A673 (cell line): ENCODE data around the gene SLC6A9. TPM values are rescaled to one million over a fixed set of nuclear protein-coding genes. Genes with fewer than 3 reads are reported as not detected.

Experiments
- BruUV-seq: library from RNA; stranded (reverse); fragments of 400-500 nt; replicated peaks from 2 replicates; lab custom pipeline; 2021; lab: Mats Ljungman, UMichigan
- CTCF ChIA-PET: fragments of 300-600 bp; sonication (Branson Sonifier 250); formaldehyde crosslinking; loops from one replicate; lab custom pipeline; 2022; ENCODE audit warnings: antibody characterized with exemption; lab: Charles Lee
- POLR2A ChIA-PET: fragments of 300-600 bp; sonication (Branson Sonifier 250); formaldehyde crosslinking; loops from one replicate; lab custom pipeline; 2022; ENCODE audit warnings: antibody characterized with exemption; ENCODE audit not compliant: low non-redundant PET; lab: Charles Lee
- DNase-seq: peaks from one replicate; pipeline ENCODE4 v3.0.0-alpha.2; 2015; ENCODE audit warnings: low spot score
- H3K27ac ChIP-seq: fragments of 200-600 bp; sonication (generic); 2 replicates; pipeline ENCODE4 v1.5.1; 2016; ENCODE audit warnings: mixed run types, low read depth, mild to moderate bottlenecking, mixed read lengths, antibody characterized with exemption, low read length; ENCODE audit not compliant: poor library complexity, severe bottlenecking
- H3K27me3 ChIP-seq: fragments of 200-600 bp; sonication (generic); replicated peaks from 2 replicates; pipeline ENCODE4 v1.6.1; 2017; ENCODE audit warnings: mixed run types, low read depth, mild to moderate bottlenecking, mixed read lengths, antibody characterized with exemption, low read length; ENCODE audit not compliant: insufficient read depth, poor library complexity
- H3K36me3 ChIP-seq: fragments of 200-600 bp; sonication (generic); 2 replicates; pipeline ENCODE4 v1.6.1; 2016; ENCODE audit warnings: mixed run types, mild to moderate bottlenecking, mixed read lengths, antibody characterized with exemption, low read length; ENCODE audit not compliant: insufficient read depth, poor library complexity, severe bottlenecking
- H3K4me1 ChIP-seq: fragments of 200-600 bp; sonication (generic); 2 replicates; pipeline ENCODE4 v1.6.1; 2017; ENCODE audit warnings: mixed run types, mild to moderate bottlenecking, mixed read lengths, antibody characterized with exemption, low read length; ENCODE audit not compliant: insufficient read depth, poor library complexity, severe bottlenecking
- H3K4me3 ChIP-seq: fragments of 200-600 bp; sonication (generic); 2 replicates; pipeline ENCODE4 v1.5.1; 2016; ENCODE audit warnings: low read depth, mixed run types, mild to moderate bottlenecking, mixed read lengths, low read length; ENCODE audit not compliant: poor library complexity, severe bottlenecking
- H3K9me3 ChIP-seq: fragments of 200-600 bp; sonication (generic); 2 replicates; pipeline ENCODE4 v1.6.1; 2016; ENCODE audit warnings: mixed run types, low read depth, mild to moderate bottlenecking, mixed read lengths, antibody characterized with exemption, low read length; ENCODE audit not compliant: poor library complexity, severe bottlenecking
- EZH2 ChIP-seq: fragments of 200-600 bp; sonication (generic); IDR thresholded peaks from 2 replicates; pipeline ENCODE4 v1.6.1; 2017; ENCODE audit warnings: borderline replicate concordance, low read depth, mild to moderate bottlenecking, mixed read lengths, antibody characterized with exemption, low read length; ENCODE audit not compliant: poor library complexity, severe bottlenecking
- intact Hi-C: fragments of 100-400 bp; cut with micrococcal nuclease; formaldehyde crosslinking; loops from one replicate; pipeline ENCODE4 v1.10.0; 2022; ENCODE audit not compliant: unreplicated experiment
- total RNA-seq: library from RNA; stranded (reverse); gene quantifications from 2 replicates; pipeline ENCODE4 v1.2.3, GENCODE V29; 2021
- TF ChIP-seq, protein P1 (sequence below): fragments of 300-800, 200-600 bp; sonication (generic); conservative IDR thresholded peaks from 2 replicates; pipeline ENCODE4 v1.5.1; 2017; ENCODE audit warnings: low read depth, mild to moderate bottlenecking, antibody characterized with exemption, low read length, moderate library complexity, mixed read lengths

Gene SLC6A9
- total RNA-seq, 1 experiment from 2014 or later, result 31.4 TPM

DNA sequence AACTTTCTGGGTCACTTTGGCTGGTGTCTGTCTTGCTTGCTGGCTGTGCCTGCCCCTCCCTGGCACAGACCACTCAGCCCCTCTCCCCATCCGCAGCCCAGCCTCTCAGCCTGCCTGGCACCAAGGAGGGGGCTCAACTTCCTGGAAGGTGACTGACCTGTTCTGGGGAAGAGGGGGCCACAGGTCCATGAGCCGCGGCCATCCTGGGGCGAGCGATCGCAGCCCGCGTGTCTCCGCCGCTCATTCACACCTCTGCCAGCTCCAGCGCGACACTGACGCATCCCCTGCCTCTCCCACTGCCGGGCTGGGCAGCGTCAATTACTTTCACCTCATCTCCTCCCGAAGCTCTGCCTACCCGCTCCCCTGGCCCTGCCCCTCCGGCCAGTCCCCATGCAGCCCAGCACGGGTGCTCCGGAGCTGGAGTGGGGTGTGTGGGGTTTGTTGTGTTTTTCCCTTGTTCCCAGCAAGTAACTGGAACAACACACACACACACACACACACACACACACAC is 14.3 kb downstream of the SLC6A9 start:
- H3K4me3 ChIP-seq, result no peak overlapping the region
- H3K36me3 ChIP-seq, result no peaks in the 10 kb centered on the region
- POLR2A ChIA-PET, result no interaction called here
- TF ChIP-seq, protein P1, sequence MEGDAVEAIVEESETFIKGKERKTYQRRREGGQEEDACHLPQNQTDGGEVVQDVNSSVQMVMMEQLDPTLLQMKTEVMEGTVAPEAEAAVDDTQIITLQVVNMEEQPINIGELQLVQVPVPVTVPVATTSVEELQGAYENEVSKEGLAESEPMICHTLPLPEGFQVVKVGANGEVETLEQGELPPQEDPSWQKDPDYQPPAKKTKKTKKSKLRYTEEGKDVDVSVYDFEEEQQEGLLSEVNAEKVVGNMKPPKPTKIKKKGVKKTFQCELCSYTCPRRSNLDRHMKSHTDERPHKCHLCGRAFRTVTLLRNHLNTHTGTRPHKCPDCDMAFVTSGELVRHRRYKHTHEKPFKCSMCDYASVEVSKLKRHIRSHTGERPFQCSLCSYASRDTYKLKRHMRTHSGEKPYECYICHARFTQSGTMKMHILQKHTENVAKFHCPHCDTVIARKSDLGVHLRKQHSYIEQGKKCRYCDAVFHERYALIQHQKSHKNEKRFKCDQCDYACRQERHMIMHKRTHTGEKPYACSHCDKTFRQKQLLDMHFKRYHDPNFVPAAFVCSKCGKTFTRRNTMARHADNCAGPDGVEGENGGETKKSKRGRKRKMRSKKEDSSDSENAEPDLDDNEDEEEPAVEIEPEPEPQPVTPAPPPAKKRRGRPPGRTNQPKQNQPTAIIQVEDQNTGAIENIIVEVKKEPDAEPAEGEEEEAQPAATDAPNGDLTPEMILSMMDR, result no peak
- TF ChIP-seq EZH2, result no peak
- intact Hi-C loops, result no loop called here
- H3K27ac ChIP-seq, result no peak overlapping the region
- DNase-seq, result no peak
- H3K9me3 ChIP-seq, result no peaks in the 10 kb centered on the region
- BruUV-seq, result no TSS peak
- peaks cover 13% of the 10 kb centered on the region for H3K4me1 ChIP-seq
- CTCF ChIA-PET, result no interaction called here
- no peaks in the 10 kb centered on the region for H3K27me3 ChIP-seq

DNA sequence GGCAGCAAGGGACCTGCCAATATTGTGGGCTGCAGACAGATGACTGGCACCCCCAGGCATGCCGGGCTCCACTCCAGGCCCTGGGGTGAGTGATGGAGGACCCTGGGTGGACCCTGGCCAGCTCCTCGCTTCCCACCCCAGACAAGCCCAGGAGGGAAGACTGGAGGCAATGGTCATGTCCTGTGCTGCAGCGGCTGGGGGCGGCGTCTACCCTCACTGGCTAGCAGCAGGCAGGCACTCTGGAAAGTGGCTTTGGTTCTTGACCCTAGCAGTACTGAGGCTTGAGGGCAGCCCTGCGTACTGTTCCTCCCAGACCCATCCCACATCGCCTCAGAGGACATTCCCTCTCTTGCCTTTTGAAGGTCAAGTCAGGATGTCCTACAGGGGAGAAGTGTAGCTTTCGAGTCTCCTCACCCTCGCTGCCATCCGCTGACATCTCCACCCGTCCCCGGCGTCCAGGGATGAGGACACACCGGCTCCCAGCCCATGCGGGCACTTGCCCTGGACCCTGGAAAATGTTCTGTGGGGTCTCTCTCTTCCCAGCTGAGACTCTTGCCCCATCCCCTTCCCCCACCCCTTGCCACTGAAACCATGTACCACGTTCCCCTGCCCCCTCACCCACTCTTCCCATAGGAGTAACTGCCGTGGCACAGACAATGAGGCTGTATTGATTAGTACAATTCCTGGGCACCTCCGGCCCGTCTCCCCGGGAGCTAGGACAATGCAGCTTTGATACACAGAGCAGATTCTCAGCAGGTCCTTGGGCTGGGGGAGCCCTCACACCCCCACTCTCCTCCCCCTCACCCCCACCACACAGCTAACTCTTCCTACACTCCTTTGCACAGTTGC is 15.0 kb downstream of the SLC6A9 start:
- H3K27ac ChIP-seq, result no peak overlapping the region
- H3K9me3 ChIP-seq, result no peaks in the 10 kb centered on the region
- no peak for DNase-seq
- CTCF ChIA-PET, result no interaction called here
- no peaks in the 10 kb centered on the region for H3K36me3 ChIP-seq
- POLR2A ChIA-PET, result no interaction called here
- peaks cover 15% of the 10 kb centered on the region for H3K4me1 ChIP-seq
- intact Hi-C loops, result no loop called here
- TF ChIP-seq, protein P1, result no peak
- TF ChIP-seq EZH2, result no peak
- no TSS peak for BruUV-seq
- H3K27me3 ChIP-seq, result no peaks in the 10 kb centered on the region
- no peak overlapping the region for H3K4me3 ChIP-seq

DNA sequence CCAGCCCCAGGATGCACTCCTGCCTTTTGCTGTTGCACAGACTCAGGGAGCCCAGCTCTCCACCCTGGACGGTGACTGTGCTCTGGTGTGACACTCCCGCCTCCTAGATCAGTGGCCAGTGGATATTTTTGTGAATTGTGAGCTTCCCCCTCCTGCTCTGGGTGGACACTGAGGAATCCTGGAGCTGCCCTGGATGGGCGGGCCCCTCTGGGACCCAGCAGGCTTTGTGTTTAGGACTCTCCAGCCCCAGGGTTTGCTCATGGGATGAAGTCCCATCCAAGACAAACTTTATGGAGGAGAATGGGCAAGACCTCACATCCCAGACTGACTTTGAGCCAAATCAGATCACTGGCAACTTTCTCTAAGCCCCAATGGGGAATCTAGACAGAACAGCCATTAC is 16.1 kb downstream of the SLC6A9 start:
- H3K27me3 ChIP-seq, result no peaks in the 10 kb centered on the region
- ChIA-PET CTCF (interaction anchor here (0.5 kb wide), 1 partner anchor 27 kb away, joined by 4 read pairs; no protein-coding TSS in a partner anchor), POLR2A (no interaction called here)
- peaks cover 15% of the 10 kb centered on the region for H3K4me1 ChIP-seq
- no peak overlapping the region for H3K27ac ChIP-seq
- BruUV-seq, result no TSS peak
- no peaks in the 10 kb centered on the region for H3K9me3 ChIP-seq
- no peak for DNase-seq
- no peak for TF ChIP-seq EZH2
- TF ChIP-seq, protein P1, result no peak
- intact Hi-C loops, result no loop called here
- no peak overlapping the region for H3K4me3 ChIP-seq
- no peaks in the 10 kb centered on the region for H3K36me3 ChIP-seq
